GM19238 (cell line): ENCODE measurements around the gene UHRF1.
"Not testable (repeated sequence)": the region's sequence is repeated elsewhere in the genome, so short reads cannot be mapped to it uniquely, and the experiment has no call there.

ENCODE experiments used
- DNase-seq: peaks from one replicate; pipeline ENCODE4 v3.0.0; 2011; ENCODE audit warnings: low spot score; ENCODE audit not compliant: insufficient read length

Gene UHRF1

DNA sequence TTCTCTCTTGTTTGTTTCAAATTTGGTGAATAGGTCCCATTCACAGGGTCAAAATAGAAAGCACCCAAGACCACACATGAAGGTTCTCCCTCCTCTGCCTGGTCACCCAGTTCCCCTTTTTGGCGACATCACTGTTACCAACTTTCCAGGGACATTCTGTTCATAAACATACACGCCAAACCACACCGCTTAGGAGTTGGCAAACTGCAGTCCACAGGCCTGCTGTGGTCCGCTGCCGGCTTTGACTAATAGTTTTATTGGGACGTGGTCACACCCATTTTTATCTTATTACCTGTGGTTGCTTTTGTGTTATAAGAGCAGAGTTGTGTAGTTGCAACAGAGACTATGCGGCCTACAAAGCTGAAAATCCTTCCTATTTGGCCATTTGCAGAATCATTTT is 24.2 kb downstream of the UHRF1 start:
- no peak for DNase-seq

GRCh38 chr19:4935444-4935843 is 26.1 kb downstream of the UHRF1 start:
- no peak for DNase-seq

GRCh38 chr19:4937060-4937459 is 27.8 kb downstream of the UHRF1 start:
- no peak for DNase-seq

DNA sequence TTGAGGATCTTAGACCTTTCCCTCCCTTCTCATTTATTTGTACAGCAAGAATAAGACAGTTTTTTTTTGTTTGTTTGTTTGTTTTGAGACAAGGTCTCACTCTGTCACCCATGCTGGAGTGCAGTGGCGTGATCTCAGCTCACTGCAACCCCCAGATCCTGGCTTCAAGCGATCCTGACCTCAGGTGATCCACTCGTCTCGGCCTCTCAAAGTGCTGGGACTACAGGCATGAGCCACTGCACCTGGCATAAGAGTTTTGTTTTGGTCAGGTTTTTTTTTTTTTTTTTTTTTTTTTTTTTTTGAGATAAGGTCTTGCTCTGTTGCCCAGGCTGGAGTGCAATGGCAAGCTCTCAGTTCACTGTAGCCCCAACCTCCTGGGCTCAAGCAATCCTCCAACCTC is 29.2 kb downstream of the UHRF1 start:
- not testable (repeated sequence) for DNase-seq

GRCh38 chr19:4939466-4939865 is 30.2 kb downstream of the UHRF1 start:
- DNase-seq = no peak

DNA sequence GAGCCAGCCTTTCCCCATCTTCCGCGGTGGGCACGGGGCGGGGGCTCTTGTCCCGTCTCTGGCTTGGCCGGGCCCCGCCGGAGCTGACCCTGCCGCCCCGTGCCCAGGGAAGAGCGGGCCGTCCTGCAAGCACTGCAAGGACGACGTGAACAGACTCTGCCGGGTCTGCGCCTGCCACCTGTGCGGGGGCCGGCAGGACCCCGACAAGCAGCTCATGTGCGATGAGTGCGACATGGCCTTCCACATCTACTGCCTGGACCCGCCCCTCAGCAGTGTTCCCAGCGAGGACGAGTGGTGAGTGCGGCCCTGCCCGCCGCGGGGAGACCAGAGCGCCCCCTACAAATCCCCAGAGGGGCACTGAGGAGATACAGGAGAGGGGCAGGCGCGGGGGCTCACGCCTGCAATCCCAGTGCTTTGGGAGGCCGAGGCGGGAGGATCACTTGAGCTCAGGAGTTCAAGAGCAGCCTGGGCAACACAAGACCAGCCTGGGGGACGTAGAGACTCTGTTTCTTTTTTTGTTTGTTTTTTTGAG is 32.4 kb downstream of the UHRF1 start:
- not testable (repeated sequence) for DNase-seq

DNA sequence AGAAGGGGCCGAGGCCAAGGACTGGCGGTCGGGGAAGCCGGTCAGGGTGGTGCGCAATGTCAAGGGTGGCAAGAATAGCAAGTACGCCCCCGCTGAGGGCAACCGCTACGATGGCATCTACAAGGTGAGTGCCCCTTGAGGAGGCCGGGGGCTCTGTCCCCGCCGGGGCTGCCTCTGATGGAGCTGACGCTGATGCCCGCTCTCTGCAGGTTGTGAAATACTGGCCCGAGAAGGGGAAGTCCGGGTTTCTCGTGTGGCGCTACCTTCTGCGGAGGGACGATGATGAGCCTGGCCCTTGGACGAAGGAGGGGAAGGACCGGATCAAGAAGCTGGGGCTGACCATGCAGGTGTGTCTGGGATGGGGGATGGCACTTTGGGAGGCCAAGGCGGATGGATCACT is 41.3 kb downstream of the UHRF1 start:
- DNase-seq = not testable (repeated sequence)

- DNase-seq = no peak
Observed at GRCh38 chr19:4951656-4952055, 42.4 kb downstream of the UHRF1 start.

DNA sequence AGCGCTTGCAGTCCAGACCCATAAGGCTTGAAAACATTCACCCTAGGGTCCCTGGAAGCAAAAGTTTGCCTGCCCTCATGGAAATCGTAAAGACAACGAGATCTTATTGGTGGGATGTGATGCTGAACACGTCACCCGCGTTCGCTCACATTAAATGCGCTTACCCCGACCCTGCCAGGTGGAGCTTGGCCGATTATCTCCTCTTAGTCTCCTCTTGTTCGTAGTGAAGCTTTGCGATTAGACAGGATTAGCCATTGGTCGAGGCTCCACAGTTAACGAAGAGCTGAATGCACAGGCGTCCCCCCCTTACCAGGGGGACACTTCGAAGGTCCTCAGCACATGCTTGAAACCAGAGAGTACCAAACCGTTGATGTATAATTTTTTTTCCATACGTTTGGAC is 43.6 kb downstream of the UHRF1 start:
- DNase-seq = no peak

GRCh38 chr19:4954320-4955149 is 45.2 kb downstream of the UHRF1 start:
- DNase-seq = not testable (repeated sequence)

- DNase-seq = no peak
Observed at GRCh38 chr19:4955274-4955673, 46.0 kb downstream of the UHRF1 start.

- DNase-seq = no peak
Observed at GRCh38 chr19:4957981-4958380, 48.7 kb downstream of the UHRF1 start.

DNA sequence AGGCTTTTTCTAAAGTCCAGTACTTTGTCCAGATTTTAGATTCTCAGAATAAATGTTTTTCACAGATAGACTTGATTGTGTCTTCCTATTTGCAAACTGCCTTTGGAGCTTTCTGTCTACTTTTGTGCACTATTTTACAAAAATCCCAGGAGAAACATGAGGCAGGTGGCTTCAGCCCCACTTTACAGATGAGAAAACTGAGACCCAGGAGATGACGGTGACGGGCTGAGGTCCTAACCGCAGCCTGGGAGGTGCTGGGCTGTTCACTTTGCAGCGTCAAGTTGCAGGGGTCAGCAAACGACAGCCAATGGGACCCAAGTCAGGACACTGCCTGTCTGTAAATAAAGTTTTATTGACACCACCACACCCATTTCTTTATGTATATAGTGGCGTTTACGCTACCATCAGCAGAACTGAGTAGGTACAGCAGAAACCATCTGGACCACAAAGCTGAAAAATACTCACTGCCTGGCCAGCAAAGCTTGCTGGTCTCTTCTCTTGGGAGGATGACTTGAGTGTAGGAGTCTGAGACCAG is 52.9 kb downstream of the UHRF1 start:
- DNase-seq = no peak

DNA sequence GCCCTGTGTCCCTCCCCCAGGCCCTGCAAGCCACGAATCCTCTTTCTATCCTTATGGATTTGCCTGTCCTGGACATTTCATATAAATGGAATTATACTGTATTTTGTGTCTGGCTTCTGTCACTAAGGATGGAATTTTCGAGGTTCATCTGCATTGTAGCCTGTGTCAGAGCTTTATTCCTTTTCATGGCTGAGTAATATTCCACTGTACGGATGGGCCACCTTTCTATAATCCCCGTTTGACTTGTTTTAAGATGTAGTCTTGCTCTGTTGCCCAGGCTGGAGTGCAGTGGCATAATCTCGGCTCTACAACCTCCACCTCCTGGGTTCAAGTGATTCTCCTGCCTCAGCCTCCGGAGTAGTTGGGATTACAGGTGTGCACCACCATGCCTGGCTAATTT is 55.8 kb downstream of the UHRF1 start:
- DNase-seq = no peak

DNA sequence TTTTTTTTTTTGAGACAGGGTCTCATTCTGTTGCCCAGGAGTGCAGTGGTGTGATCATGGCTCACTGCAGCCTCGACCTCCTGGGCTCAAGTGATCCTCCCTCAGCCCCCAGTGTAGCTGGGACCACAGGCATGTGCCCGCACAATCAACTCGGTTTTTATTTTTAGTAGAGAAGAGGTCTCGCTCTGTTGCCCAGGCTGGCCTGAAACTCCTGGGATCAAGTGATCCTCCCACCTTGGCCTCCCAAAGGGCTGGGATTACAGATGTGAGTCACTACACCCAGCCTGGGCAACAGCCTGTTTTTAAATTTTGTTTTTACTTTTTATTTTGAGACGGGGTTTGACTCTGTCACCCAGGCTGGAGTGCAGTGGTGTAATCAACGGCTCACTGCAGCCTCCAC is 57.3 kb downstream of the UHRF1 start:
- no peak for DNase-seq

- DNase-seq = no peak
Observed at GRCh38 chr19:4967738-4968461, 58.6 kb downstream of the UHRF1 start.

DNA sequence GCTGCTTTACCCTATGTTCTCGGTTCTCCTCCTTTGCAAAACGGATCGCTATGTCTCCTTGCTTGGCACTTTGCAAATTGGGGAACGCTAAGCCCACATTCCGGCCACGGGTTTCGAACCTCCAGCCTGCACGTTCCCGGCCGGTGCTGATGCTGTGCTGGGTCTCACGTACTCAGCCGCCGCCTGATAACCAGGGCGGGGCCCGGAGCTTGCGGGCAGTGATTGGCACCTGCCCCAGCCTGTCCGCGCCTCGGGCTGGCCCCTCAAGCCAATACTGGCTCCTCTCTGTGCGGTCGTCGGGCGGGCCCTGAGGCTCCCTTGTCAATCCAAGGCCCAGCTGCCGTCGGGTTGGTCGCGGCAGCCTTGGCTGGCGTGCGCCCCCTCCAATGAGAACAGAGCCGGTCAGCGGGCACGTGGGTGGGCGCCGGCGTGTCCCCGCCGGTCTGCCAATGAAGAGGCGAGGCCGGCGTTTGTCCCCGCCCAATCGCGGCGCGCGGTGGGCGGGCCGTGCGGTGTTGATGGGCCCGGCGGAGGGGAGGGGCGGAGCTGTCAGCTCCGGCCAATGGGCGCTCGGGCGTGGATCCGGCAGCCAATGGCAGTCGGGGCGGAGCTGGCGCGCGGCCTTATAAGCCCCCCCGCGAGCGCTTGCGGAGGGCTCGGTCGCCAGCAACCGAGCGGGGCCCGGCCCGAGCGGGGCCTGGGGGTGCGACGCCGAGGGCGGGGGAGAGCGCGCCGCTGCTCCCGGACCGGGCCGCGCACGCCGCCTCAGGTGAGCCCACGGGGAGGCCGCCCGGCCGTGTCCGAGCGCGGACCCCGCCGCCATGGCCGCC is 59.4 kb downstream of the UHRF1 start, which contains the start of gene KDM4B:
Gene KDM4B, plus strand, starts transcription at position 652 of the 830 bp plus-strand sequence. CDS start 63,778 bp downstream, outside the sequence.
- peak; percentile 99 for DNase-seq

DNA sequence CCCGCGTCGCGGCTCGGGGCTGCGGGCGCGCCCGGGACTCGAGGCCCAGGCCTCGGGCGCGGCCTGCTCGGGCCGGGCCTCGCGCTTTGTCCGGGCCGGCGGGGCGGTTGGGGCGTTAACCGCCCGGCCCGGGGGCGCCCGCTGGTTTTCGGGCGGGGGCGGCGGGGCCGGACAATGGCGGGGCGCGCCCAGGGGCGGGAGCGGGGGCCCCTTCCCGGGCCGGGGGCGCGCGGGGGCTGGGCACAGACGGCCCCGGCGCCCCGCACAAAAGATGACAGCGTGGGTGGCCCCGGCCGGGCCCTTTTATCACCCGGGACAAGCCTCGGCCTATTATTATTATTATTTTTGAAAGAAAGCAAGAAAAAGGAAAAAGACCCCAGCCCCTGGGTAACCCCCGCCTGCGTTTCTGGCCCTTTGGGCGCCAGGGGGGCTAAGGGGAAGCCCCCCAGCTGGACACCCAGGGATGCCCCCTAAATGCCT is 60.0 kb downstream of the UHRF1 start:
- no peak for DNase-seq

GRCh38 chr19:4969772-4970531 is 60.7 kb downstream of the UHRF1 start:
- peak; percentile 71 for DNase-seq
